H9 (cell line): ENCODE results near the gene KRT80. TPM values are rescaled to one million over a fixed set of nuclear protein-coding genes. Genes with fewer than 3 reads are reported as not detected.

Experiments used
- DNase-seq: peaks from one replicate; pipeline ENCODE4 v3.0.0-alpha.2; 2017
- H2AFZ ChIP-seq: one replicate; pipeline ENCODE4 v1.6.1; 2013; ENCODE audit warnings: mild to moderate bottlenecking, low read length, control low read depth, moderate library complexity
- H2AK5ac ChIP-seq: 2 replicates; pipeline ENCODE4 v1.6.1; 2013; ENCODE audit warnings: low read length, control low read depth, mixed read lengths; ENCODE audit not compliant: insufficient read length
- H2BK120ac ChIP-seq: one replicate; pipeline ENCODE4 v1.6.1; 2013; ENCODE audit warnings: low read depth, mild to moderate bottlenecking, low read length, control low read depth, inconsistent platforms; ENCODE audit not compliant: poor library complexity, severe bottlenecking
- H2BK12ac ChIP-seq: 2 replicates; pipeline ENCODE4 v1.6.1; 2013; ENCODE audit warnings: low read length, control low read depth, mixed read lengths, low read depth; ENCODE audit not compliant: insufficient read length
- H2BK15ac ChIP-seq: 2 replicates; pipeline ENCODE4 v1.6.1; 2013; ENCODE audit warnings: low read depth, low read length, control low read depth
- H2BK20ac ChIP-seq: one replicate; pipeline ENCODE4 v1.6.1; 2013; ENCODE audit warnings: low read depth, mild to moderate bottlenecking, low read length, control low read depth, inconsistent platforms; ENCODE audit not compliant: poor library complexity, severe bottlenecking
- H2BK5ac ChIP-seq: 2 replicates; pipeline ENCODE4 v1.6.1; 2013; ENCODE audit warnings: low read length, control low read depth, mixed read lengths; ENCODE audit not compliant: insufficient read length
- H3K14ac ChIP-seq: 2 replicates; pipeline ENCODE4 v1.6.1; 2013; ENCODE audit warnings: low read length, control low read depth; ENCODE audit not compliant: insufficient read depth
- H3K18ac ChIP-seq: 2 replicates; pipeline ENCODE4 v1.6.1; 2013; ENCODE audit warnings: low read depth, mild to moderate bottlenecking, mixed read lengths, low read length, control low read depth; ENCODE audit not compliant: insufficient read length
- H3K23ac ChIP-seq: 2 replicates; pipeline ENCODE4 v1.6.1; 2013; ENCODE audit warnings: low read length, control low read depth, mixed read lengths, low read depth; ENCODE audit not compliant: insufficient read length
- H3K23me2 ChIP-seq: 2 replicates; pipeline ENCODE4 v1.6.1; 2013; ENCODE audit warnings: low read depth, mild to moderate bottlenecking, mixed read lengths, low read length, control low read depth; ENCODE audit not compliant: insufficient read length, poor library complexity, severe bottlenecking
- H3K27ac ChIP-seq: 2 replicates; pipeline ENCODE4 v1.5.1; 2013; ENCODE audit warnings: low read length, control low read depth, mixed read lengths, low read depth; ENCODE audit not compliant: insufficient read length
- H3K27me3 ChIP-seq: 2 replicates; pipeline ENCODE4 v1.6.1; 2013; ENCODE audit warnings: low read length, control low read depth, inconsistent platforms; ENCODE audit not compliant: insufficient read depth
- H3K4ac ChIP-seq: 2 replicates; pipeline ENCODE4 v1.6.1; 2013; ENCODE audit warnings: low read depth, mild to moderate bottlenecking, control low read depth, inconsistent platforms, low read length, moderate library complexity
- H3K4me1 ChIP-seq: 2 replicates; pipeline ENCODE4 v1.6.1; 2013; ENCODE audit warnings: low read length, control low read depth, inconsistent platforms; ENCODE audit not compliant: insufficient read depth
- H3K4me2 ChIP-seq: 2 replicates; pipeline ENCODE4 v1.6.1; 2013; ENCODE audit warnings: low read length, control low read depth, mixed read lengths; ENCODE audit not compliant: insufficient read length, insufficient read depth
- H3K56ac ChIP-seq: 2 replicates; pipeline ENCODE4 v1.6.1; 2013; ENCODE audit warnings: low read depth, mild to moderate bottlenecking, mixed read lengths, low read length, control low read depth; ENCODE audit not compliant: insufficient read length
- H3K79me1 ChIP-seq: 2 replicates; pipeline ENCODE4 v1.6.1; 2013; ENCODE audit warnings: low read depth, mild to moderate bottlenecking, moderate library complexity, low read length, control low read depth, inconsistent platforms; ENCODE audit not compliant: insufficient read depth, poor library complexity, severe bottlenecking
- H3K79me2 ChIP-seq: 2 replicates; pipeline ENCODE4 v1.6.1; 2013; ENCODE audit warnings: low read length, control low read depth, inconsistent platforms; ENCODE audit not compliant: insufficient read depth
- H3K9ac ChIP-seq: 2 replicates; pipeline ENCODE4 v1.6.1; 2013; ENCODE audit warnings: low read length, control low read depth, mixed read lengths; ENCODE audit not compliant: insufficient read length; ENCODE audit errors: extremely low read depth
- H3K9me3 ChIP-seq: one replicate; pipeline ENCODE4 v1.6.1; 2013; ENCODE audit warnings: low read depth, low read length, inconsistent platforms; ENCODE audit not compliant: control insufficient read depth
- H3T11ph ChIP-seq: one replicate; pipeline ENCODE4 v1.6.1; 2013; ENCODE audit warnings: mild to moderate bottlenecking, low read length, control low read depth, inconsistent platforms
- H4K20me1 ChIP-seq: one replicate; pipeline ENCODE4 v1.6.1; 2013; ENCODE audit not compliant: control insufficient read depth, insufficient read length, insufficient read depth
- H4K5ac ChIP-seq: 2 replicates; pipeline ENCODE4 v1.6.1; 2013; ENCODE audit warnings: low read depth, mild to moderate bottlenecking, mixed read lengths, low read length, control low read depth; ENCODE audit not compliant: insufficient read length
- H4K8ac ChIP-seq: replicated peaks from 2 replicates; pipeline ENCODE4 v1.6.1; 2013; ENCODE audit warnings: low read length, control low read depth, mixed read lengths, low read depth; ENCODE audit not compliant: insufficient read length
- H4K91ac ChIP-seq: 2 replicates; pipeline ENCODE4 v1.6.1; 2013; ENCODE audit warnings: low read depth, mild to moderate bottlenecking, moderate library complexity, mixed read lengths, low read length, control low read depth; ENCODE audit not compliant: insufficient read length
- H3K27ac Mint-ChIP-seq, 3 experiments: 2 replicates in 2 of 3; 3 replicates in 1 of 3; pipeline ENCODE4 v1.8.0; 2020 to 2021; ENCODE audit warnings: mixed read lengths in 3 of 3, mild to moderate bottlenecking in 1 of 3, moderate library complexity in 1 of 3
- H3K27me3 Mint-ChIP-seq: 2 replicates; pipeline ENCODE4 v1.8.0; 2021; ENCODE audit warnings: low read depth, mild to moderate bottlenecking, moderate library complexity, mixed read lengths
- H3K36me3 Mint-ChIP-seq, 3 experiments: 2 replicates in 2 of 3; 3 replicates in 1 of 3; pipeline ENCODE4 v1.8.0; 2020 to 2021; ENCODE audit warnings: low read depth in 3 of 3, mixed read lengths in 3 of 3; ENCODE audit not compliant: insufficient read depth in 1 of 3
- H3K4me1 Mint-ChIP-seq, 2 experiments: 2 replicates each; pipeline ENCODE4 v1.8.0; 2020; ENCODE audit warnings: mixed read lengths in 2 of 2
- H3K4me3 Mint-ChIP-seq, 2 experiments: 2 replicates in 1 of 2; 3 replicates in 1 of 2; pipeline ENCODE4 v1.8.0; 2020 to 2021; ENCODE audit warnings: mild to moderate bottlenecking in 2 of 2, mixed read lengths in 2 of 2, moderate library complexity in 1 of 2
- H3K9me3 Mint-ChIP-seq, 2 experiments: 2 replicates in 1 of 2; 3 replicates in 1 of 2; pipeline ENCODE4 v1.8.0; 2020; ENCODE audit warnings: mild to moderate bottlenecking in 2 of 2, mixed read lengths in 2 of 2, moderate library complexity in 1 of 2
- WGBS: extraction: QIAGEN DNeasy Blood & Tissue Kit; methylation state at CpG from one replicate; pipeline ENCODE4 v1.1.7; 2013; ENCODE audit warnings: missing lambda C conversion rate, low lambda C conversion rate, mixed read lengths; ENCODE audit not compliant: insufficient read length; ENCODE audit errors: extremely low coverage; 5-methylcytosine and 5-hydroxymethylcytosine counted together
- total RNA-seq: library from RNA; stranded (reverse); gene quantifications from 2 replicates; pipeline ENCODE4 v1.2.1, GENCODE V29; 2021
- TF ChIP-seq, protein P1 (sequence below): fragments of 200-600 bp; sonication (generic); conservative IDR thresholded peaks from 3 replicates; pipeline ENCODE4 v1.8.0; 2021; ENCODE audit warnings: antibody characterized with exemption, mild to moderate bottlenecking

The KRT80 gene
- total RNA-seq, 1 experiment from 2014 or later, result not detected

DNA sequence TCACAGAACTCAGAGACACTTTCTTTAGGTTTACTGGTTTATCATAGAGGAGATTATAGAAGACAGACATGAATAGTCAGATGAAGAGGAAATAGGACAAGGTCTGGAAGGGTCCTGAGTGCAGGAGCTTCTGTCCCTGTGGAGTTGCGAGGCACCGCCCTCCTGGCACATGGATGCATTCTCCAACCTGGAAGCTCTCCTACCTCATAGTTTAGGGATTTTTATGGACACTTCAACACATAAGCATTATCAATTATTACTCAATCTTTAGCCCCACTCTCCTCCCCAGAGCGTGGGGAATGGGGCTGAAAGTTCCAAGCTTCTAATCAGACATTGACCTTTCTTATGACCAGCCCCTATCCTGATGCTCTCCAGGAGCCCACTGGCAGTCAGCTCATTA, 28.7 kb upstream of the KRT80 start:
- H3K27ac ChIP-seq, result no peak overlapping the region
- H3K4me3 Mint-ChIP-seq, result no peak overlapping the region
- no CpG with 5 or more reads among the region's 3 CpGs for WGBS

More for the DNA sequence above, 28.7 kb upstream of the KRT80 start:
- H3K79me2 ChIP-seq, result no peaks in the 10 kb centered on the region
- H3K36me3 Mint-ChIP-seq, result no peaks in the 10 kb centered on the region
- no peaks in the 10 kb centered on the region for H3K23me2 ChIP-seq
- no peak overlapping the region for H2AFZ ChIP-seq
- no peaks in the 10 kb centered on the region for H3K9me3 ChIP-seq
- H3K4me2 ChIP-seq, result no peak overlapping the region
- no peak overlapping the region for H3K56ac ChIP-seq
- H2AK5ac ChIP-seq, result no peak overlapping the region
- H2BK12ac ChIP-seq, result no peak overlapping the region
- no peak overlapping the region for H2BK120ac ChIP-seq
- no peak overlapping the region for H3K4ac ChIP-seq
- no peak overlapping the region for H3K27ac Mint-ChIP-seq
- peaks cover 18% of the 10 kb centered on the region for H3K27me3 Mint-ChIP-seq
- no peak overlapping the region for H3T11ph ChIP-seq
- DNase-seq, result no peak
- no peaks in the 10 kb centered on the region for H3K4me1 ChIP-seq
- TF ChIP-seq, protein P1, sequence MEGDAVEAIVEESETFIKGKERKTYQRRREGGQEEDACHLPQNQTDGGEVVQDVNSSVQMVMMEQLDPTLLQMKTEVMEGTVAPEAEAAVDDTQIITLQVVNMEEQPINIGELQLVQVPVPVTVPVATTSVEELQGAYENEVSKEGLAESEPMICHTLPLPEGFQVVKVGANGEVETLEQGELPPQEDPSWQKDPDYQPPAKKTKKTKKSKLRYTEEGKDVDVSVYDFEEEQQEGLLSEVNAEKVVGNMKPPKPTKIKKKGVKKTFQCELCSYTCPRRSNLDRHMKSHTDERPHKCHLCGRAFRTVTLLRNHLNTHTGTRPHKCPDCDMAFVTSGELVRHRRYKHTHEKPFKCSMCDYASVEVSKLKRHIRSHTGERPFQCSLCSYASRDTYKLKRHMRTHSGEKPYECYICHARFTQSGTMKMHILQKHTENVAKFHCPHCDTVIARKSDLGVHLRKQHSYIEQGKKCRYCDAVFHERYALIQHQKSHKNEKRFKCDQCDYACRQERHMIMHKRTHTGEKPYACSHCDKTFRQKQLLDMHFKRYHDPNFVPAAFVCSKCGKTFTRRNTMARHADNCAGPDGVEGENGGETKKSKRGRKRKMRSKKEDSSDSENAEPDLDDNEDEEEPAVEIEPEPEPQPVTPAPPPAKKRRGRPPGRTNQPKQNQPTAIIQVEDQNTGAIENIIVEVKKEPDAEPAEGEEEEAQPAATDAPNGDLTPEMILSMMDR, result no peak
- no peaks in the 10 kb centered on the region; the same call in 1 of the 2 replicates for H3K27me3 ChIP-seq
- H4K5ac ChIP-seq, result no peak overlapping the region
- no peaks in the 10 kb centered on the region for H3K79me1 ChIP-seq
- no peak overlapping the region for H3K23ac ChIP-seq
- H3K9ac ChIP-seq, result no peak overlapping the region
- H3K18ac ChIP-seq, result no peak overlapping the region
- no peak overlapping the region for H2BK5ac ChIP-seq
- H4K20me1 ChIP-seq, result no peaks in the 10 kb centered on the region
- no peak overlapping the region for H4K8ac ChIP-seq
- H4K91ac ChIP-seq, result no peak overlapping the region
- H3K9me3 Mint-ChIP-seq, result no peaks in the 10 kb centered on the region
- H2BK15ac ChIP-seq, result no peak overlapping the region
- no peak overlapping the region for H3K14ac ChIP-seq
- H3K4me1 Mint-ChIP-seq, result no peaks in the 10 kb centered on the region; a peak in 1 of 4 replicates
- no peak overlapping the region for H2BK20ac ChIP-seq
